HG03558 (cell line): ENCODE data around the gene ARHGEF17.

Source experiments
- ATAC-seq: cut with Tn5 transposase; IDR thresholded peaks from one replicate; pipeline ENCODE4 v1.9.1; 2021; ENCODE audit warnings: moderate number of reproducible peaks; ENCODE audit not compliant: unreplicated experiment; ENCODE audit errors: extremely low read depth

ARHGEF17 gene

GRCh38 chr11:73290536-73290935 is 17.5 kb upstream of the ARHGEF17 start:
- no peak for ATAC-seq

- ATAC-seq: no peak
These were observed 16.9 kb upstream of the ARHGEF17 start for GRCh38 chr11:73291196-73291595.

- no peak for ATAC-seq
These were observed 16.1 kb upstream of the ARHGEF17 start for GRCh38 chr11:73291781-73292524.

GRCh38 chr11:73292525-73292894 is 15.6 kb upstream of the ARHGEF17 start:
- no peak for ATAC-seq

- ATAC-seq: no peak
These were observed 14.6 kb upstream of the ARHGEF17 start for GRCh38 chr11:73293356-73293936.

- no peak for ATAC-seq
These were observed 13.5 kb upstream of the ARHGEF17 start for GRCh38 chr11:73294604-73295003.

- ATAC-seq: no peak
These were observed 12.7 kb upstream of the ARHGEF17 start for GRCh38 chr11:73295241-73295995.

- no peak for ATAC-seq
These were observed 12.1 kb upstream of the ARHGEF17 start for GRCh38 chr11:73295996-73296318.

GRCh38 chr11:73296501-73297230 is 11.4 kb upstream of the ARHGEF17 start:
- no peak for ATAC-seq

GRCh38 chr11:73297231-73297590 is 10.9 kb upstream of the ARHGEF17 start:
- ATAC-seq: no peak

- no peak for ATAC-seq
These were observed 10.4 kb upstream of the ARHGEF17 start for GRCh38 chr11:73297702-73298101.

- ATAC-seq: no peak
These were observed 9.8 kb upstream of the ARHGEF17 start for GRCh38 chr11:73298233-73298632.

GRCh38 chr11:73299751-73300150 is 8.3 kb upstream of the ARHGEF17 start:
- ATAC-seq: no peak

GRCh38 chr11:73306069-73306841 is 1.8 kb upstream of the ARHGEF17 start:
- ATAC-seq: no peak

- no peak for ATAC-seq
These were observed 1.1 kb upstream of the ARHGEF17 start for GRCh38 chr11:73306977-73307322.

- ATAC-seq: no peak
These were observed 613 bp upstream of the ARHGEF17 start for GRCh38 chr11:73307323-73308002.

- no peak for ATAC-seq
These were observed 1.2 kb downstream of the ARHGEF17 start for GRCh38 chr11:73308961-73309919.

GRCh38 chr11:73310076-73310475 is 2.0 kb downstream of the ARHGEF17 start:
- no peak for ATAC-seq
